Endothelial cell of umbilical vein (primary cell): ENCODE measurements around the gene CSH2. TPM values are rescaled to one million over a fixed set of nuclear protein-coding genes. Genes with fewer than 3 reads are reported as not detected.

Source experiments
- BruUV-seq: library from RNA; stranded (reverse); fragments of 400-500 nt; replicated peaks from 2 replicates; lab custom pipeline; 2021; lab: Mats Ljungman, UMichigan
- CTCF ChIA-PET: fragments of 300-600, 350-600 bp; sonication (Branson Sonifier 250); formaldehyde crosslinking; loops from one replicate; lab custom pipeline; 2021; ENCODE audit warnings: antibody characterized with exemption, inconsistent platforms; lab: Charles Lee
- POLR2A ChIA-PET: fragments of 300-600, 350-600 bp; sonication (Branson Sonifier 250); formaldehyde crosslinking; loops from one replicate; lab custom pipeline; 2021; ENCODE audit warnings: antibody characterized with exemption, inconsistent platforms; lab: Charles Lee
- DNase-seq: peaks from one replicate; pipeline ENCODE4 v3.0.0-alpha.2; 2011; ENCODE audit warnings: low read depth, low spot score
- FAIRE-seq: peaks from 2 replicates; lab custom pipeline; 2011; peaks lifted over from hg19 to GRCh38; lab: Jason Lieb, UNC
- H2AFZ ChIP-seq: 2 replicates; pipeline ENCODE4 v1.6.0; 2012; ENCODE audit warnings: low read depth, low read length, control low read depth, inconsistent platforms
- H3K27ac ChIP-seq: 2 replicates; pipeline ENCODE4 v1.5.1; 2011; ENCODE audit warnings: low read depth, mild to moderate bottlenecking, control low read depth, low read length, moderate library complexity; ENCODE audit not compliant: insufficient read depth
- H3K27me3 ChIP-seq, 2 experiments: 2 replicates each; pipeline versions ENCODE4 v1.6.0 to v1.6.1; 2011; ENCODE audit warnings: low read length in 2 of 2, mixed read lengths in 1 of 2; ENCODE audit not compliant: control insufficient read depth in 2 of 2, insufficient read depth in 2 of 2
- H3K36me3 ChIP-seq, 2 experiments: 2 replicates in 1 of 2; 3 replicates in 1 of 2; pipeline ENCODE4 v1.5.1; 2011; ENCODE audit warnings: low read length in 2 of 2, mild to moderate bottlenecking in 1 of 2, moderate library complexity in 1 of 2; ENCODE audit not compliant: control insufficient read depth in 2 of 2, insufficient read depth in 2 of 2; ENCODE audit errors: extremely low read depth in 1 of 2
- H3K4me1 ChIP-seq: 3 replicates; pipeline ENCODE4 v1.5.1; 2011; ENCODE audit warnings: mild to moderate bottlenecking, low read length; ENCODE audit not compliant: control insufficient read depth, insufficient read depth; ENCODE audit errors: extremely low read depth
- H3K4me2 ChIP-seq: 2 replicates; pipeline ENCODE4 v1.6.1; 2011; ENCODE audit warnings: low read length, control low read depth, mixed read lengths; ENCODE audit not compliant: insufficient read depth
- H3K4me3 ChIP-seq, 3 experiments: fragments of 200-600 bp in 1 of 3; sonication (generic), shearing (Covaris generic) in 1 of 3; replicated peaks in 1 of 3; 2 replicates each; pipeline ENCODE4 v1.5.1; 2011 to 2016; ENCODE audit warnings: control low read depth in 3 of 3, low read length in 3 of 3, mild to moderate bottlenecking in 2 of 3, inconsistent platforms in 1 of 3, low read depth in 1 of 3, moderate library complexity in 1 of 3; ENCODE audit not compliant: insufficient read depth in 1 of 3
- H3K79me2 ChIP-seq: 2 replicates; pipeline ENCODE4 v1.6.0; 2012; ENCODE audit warnings: low read length, inconsistent platforms; ENCODE audit not compliant: control insufficient read depth, insufficient read depth
- H3K9ac ChIP-seq: replicated peaks from 2 replicates; pipeline ENCODE3; 2011; ENCODE audit warnings: low read length, control low read depth; ENCODE audit not compliant: insufficient read depth; ENCODE audit errors: extremely low read depth
- H3K9me1 ChIP-seq: replicated peaks from 3 replicates; pipeline ENCODE4 v1.6.0; 2011; ENCODE audit warnings: mild to moderate bottlenecking, low read length; ENCODE audit not compliant: control insufficient read depth, insufficient read depth; ENCODE audit errors: extremely low read depth
- H3K9me3 ChIP-seq: replicated peaks from 2 replicates; pipeline ENCODE4 v1.5.1; 2012; ENCODE audit warnings: low read length, inconsistent platforms; ENCODE audit not compliant: control insufficient read depth, insufficient read depth
- H4K20me1 ChIP-seq: replicated peaks from 2 replicates; pipeline ENCODE3; 2011; ENCODE audit warnings: mild to moderate bottlenecking, low read length; ENCODE audit not compliant: control insufficient read depth, insufficient read depth; ENCODE audit errors: extremely low read depth
- CTCF ChIP-seq, 2 donors: IDR thresholded peaks; 1 replicate in 1 of 2; 2 replicates in 1 of 2; pipeline ENCODE4 v1.5.1; 2011; ENCODE audit warnings: low read length in 2 of 2, mild to moderate bottlenecking in 2 of 2, moderate library complexity in 2 of 2, control low read depth in 1 of 2, inconsistent platforms in 1 of 2, low read depth in 1 of 2; ENCODE audit not compliant: insufficient read depth in 1 of 2; ENCODE audit errors: extremely low read depth in 1 of 2
- EZH2 ChIP-seq: IDR thresholded peaks from 2 replicates; pipeline ENCODE4 v1.6.1; 2012; ENCODE audit warnings: borderline replicate concordance, low read depth, mild to moderate bottlenecking, moderate library complexity, low read length, inconsistent platforms; ENCODE audit not compliant: severe bottlenecking
- FOS ChIP-seq: IDR thresholded peaks from 2 replicates; pipeline ENCODE4 v1.6.1; 2011; ENCODE audit warnings: mild to moderate bottlenecking, low read length, moderate library complexity, borderline replicate concordance; ENCODE audit not compliant: insufficient read depth
- GATA2 ChIP-seq: IDR thresholded peaks from 2 replicates; pipeline ENCODE4 v1.7.0; 2011; ENCODE audit warnings: low read depth, mild to moderate bottlenecking, moderate library complexity, mixed read lengths, low read length; ENCODE audit not compliant: insufficient read length, insufficient read depth
- JUN ChIP-seq: IDR thresholded peaks from 2 replicates; pipeline ENCODE4 v1.6.1; 2011; ENCODE audit warnings: borderline replicate concordance, low read depth; ENCODE audit not compliant: insufficient read length, insufficient read depth
- MAX ChIP-seq: IDR thresholded peaks from 2 replicates; pipeline ENCODE4 v1.6.1; 2011; ENCODE audit not compliant: insufficient read depth, insufficient read length
- MYC ChIP-seq: IDR thresholded peaks from one replicate; pipeline ENCODE4 v1.6.1; 2011; ENCODE audit warnings: mild to moderate bottlenecking, low read depth, low read length
- POLR2A ChIP-seq: IDR thresholded peaks from 2 replicates; pipeline ENCODE4 v1.6.1; 2012; ENCODE audit warnings: low read depth, mild to moderate bottlenecking, control low read depth, low read length
- POLR2AphosphoS5 ChIP-seq: IDR thresholded peaks from 2 replicates; pipeline ENCODE4 v1.6.1; 2012; ENCODE audit warnings: low read depth, mild to moderate bottlenecking, control low read depth, low read length, moderate library complexity; ENCODE audit not compliant: insufficient read depth
- dilution Hi-C: fragments of 300-500 bp; cut with MboI; formaldehyde crosslinking; loops from one replicate; pipeline ENCODE4 v1.15.0; 2019; ENCODE audit warnings: low sequenced_read_pairs; ENCODE audit not compliant: extremely low pct_ligation_motif_present
- intact Hi-C: fragments of 100-400 bp; cut with micrococcal nuclease; formaldehyde crosslinking; loops from one replicate; pipeline ENCODE4 v1.10.0; 2022
- polyA plus RNA-seq, 4 experiments: library from polyadenylated mRNA; depleted of rRNA in 3 of 4; stranded (reverse) in 3 of 4; unstranded in 1 of 4; fragments of >200 nt; gene quantifications; 2 replicates each; pipeline versions ENCODE4 v1.2.1 to v1.2.3, GENCODE V29; 2011 to 2012; ENCODE audit warnings: missing spikeins in 1 of 4
- total RNA-seq: library from RNA; stranded (reverse); gene quantifications from 2 replicates; pipeline ENCODE4 v1.2.3, GENCODE V29; 2021

CSH2 gene
- total and polyA plus RNA-seq, 2 donors (not counting 3 experiments of a cell fraction or from before 2014, with no cell fraction given) = not detected

GRCh38 chr17:63918305-63918704 lies 44.8 kb upstream of the CSH2 start:
- Histone ChIP-seq H3K9me3 (no peaks in the 10 kb centered on the region), H3K4me3 (no peak overlapping the region), H3K27me3 (peaks cover 0 to 3% of the 10 kb centered on the region in 2 experiments), H3K36me3 (no peaks in the 10 kb centered on the region), H3K9ac (no peak overlapping the region), H2AFZ (no peak overlapping the region), H3K27ac (no peak overlapping the region), H3K4me2 (no peak overlapping the region), H4K20me1 (no peaks in the 10 kb centered on the region), H3K79me2 (no peaks in the 10 kb centered on the region), H3K4me1 (no peaks in the 10 kb centered on the region), H3K9me1 (no peaks in the 10 kb centered on the region)
- FAIRE-seq (no peak), DNase-seq (no peak)
- BruUV-seq = no TSS peak
- ChIA-PET POLR2A (no interaction called here), CTCF (interaction anchor here (0.8 to 7.3 kb wide), 16 partner anchors 12 to 217 kb away, joined by 3 to 183 read pairs (median 9); partner anchors contain the start of gene PRR29)
- intact Hi-C loops (no loop called here), dilution Hi-C loops (no loop called here)
- no peak for TF ChIP-seq JUN
- no peak for TF ChIP-seq CTCF (IDR thresholded peaks at IDR 0.05; ENCODE audit: extremely low read depth in 1 of 2, insufficient read depth in 1 of 2, low read depth in 1 of 2, low read length in 2 of 2)
- TF ChIP-seq POLR2A = no peak
- no peak for TF ChIP-seq POLR2AphosphoS5
- no peak for TF ChIP-seq GATA2
- no peak for TF ChIP-seq MYC
- TF ChIP-seq FOS = no peak
- no peak for TF ChIP-seq EZH2
- no peak for TF ChIP-seq MAX
